ENCODE measurements around the gene SDF2L1.
A peak's percentile ranks its signal among the peaks of the same experiment; 100 is the strongest.
"Not testable (repeated sequence)": the region's sequence is repeated elsewhere in the genome, so short reads cannot be mapped to it uniquely, and the experiment has no call there.

Gene SDF2L1, protein sequence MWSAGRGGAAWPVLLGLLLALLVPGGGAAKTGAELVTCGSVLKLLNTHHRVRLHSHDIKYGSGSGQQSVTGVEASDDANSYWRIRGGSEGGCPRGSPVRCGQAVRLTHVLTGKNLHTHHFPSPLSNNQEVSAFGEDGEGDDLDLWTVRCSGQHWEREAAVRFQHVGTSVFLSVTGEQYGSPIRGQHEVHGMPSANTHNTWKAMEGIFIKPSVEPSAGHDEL

DNA sequence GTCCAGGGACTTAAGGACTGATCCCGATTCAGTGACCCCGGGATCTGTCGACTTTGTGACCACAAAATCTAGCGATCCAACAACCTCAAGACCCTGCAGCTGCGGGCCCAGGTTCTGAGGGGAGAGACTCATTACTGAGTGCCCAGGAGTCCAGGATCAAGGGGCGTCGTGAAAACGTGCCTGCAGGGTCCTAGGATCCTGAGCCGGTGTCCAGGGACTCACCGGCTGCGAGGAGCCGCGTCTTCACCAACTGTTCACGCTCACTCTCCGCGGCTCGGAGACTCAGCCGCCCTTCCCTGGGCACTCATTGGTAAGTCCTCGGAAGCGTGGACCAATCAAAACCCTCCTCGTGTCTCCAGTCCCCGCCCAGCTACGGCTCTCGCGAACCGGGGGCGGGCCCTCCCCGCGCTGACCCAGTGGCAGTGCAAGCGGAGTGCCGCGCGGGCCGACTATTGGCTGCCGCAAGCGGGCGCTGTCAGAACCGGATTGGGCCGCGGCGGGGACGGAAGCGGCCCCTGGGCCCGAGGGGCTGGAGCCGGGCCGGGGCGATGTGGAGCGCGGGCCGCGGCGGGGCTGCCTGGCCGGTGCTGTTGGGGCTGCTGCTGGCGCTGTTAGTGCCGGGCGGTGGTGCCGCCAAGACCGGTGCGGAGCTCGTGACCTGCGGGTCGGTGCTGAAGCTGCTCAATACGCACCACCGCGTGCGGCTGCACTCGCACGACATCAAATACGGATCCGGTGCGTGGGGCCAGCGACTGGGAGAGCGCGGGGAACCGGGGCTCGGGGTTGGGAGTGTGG, at the start of gene SDF2L1:
Gene SDF2L1 (plus strand): TSS at position 514 of the 795 bp plus-strand sequence. CDS start 35 bp downstream, at position 549.
- TF ChIP-seq, protein P1, sequence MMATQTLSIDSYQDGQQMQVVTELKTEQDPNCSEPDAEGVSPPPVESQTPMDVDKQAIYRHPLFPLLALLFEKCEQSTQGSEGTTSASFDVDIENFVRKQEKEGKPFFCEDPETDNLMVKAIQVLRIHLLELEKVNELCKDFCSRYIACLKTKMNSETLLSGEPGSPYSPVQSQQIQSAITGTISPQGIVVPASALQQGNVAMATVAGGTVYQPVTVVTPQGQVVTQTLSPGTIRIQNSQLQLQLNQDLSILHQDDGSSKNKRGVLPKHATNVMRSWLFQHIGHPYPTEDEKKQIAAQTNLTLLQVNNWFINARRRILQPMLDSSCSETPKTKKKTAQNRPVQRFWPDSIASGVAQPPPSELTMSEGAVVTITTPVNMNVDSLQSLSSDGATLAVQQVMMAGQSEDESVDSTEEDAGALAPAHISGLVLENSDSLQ (IDR thresholded peaks at IDR 0.05) = peak; percentile 64
- TF ChIP-seq FOXK2 (IDR thresholded peaks at IDR 0.05) (no peak), L3MBTL2 (conservative IDR thresholded peaks at IDR 0.05) (peak; percentile 96), HDGF (IDR thresholded peaks at IDR 0.05; ENCODE audit: borderline replicate concordance) (0 out of 2 replicates have a peak, but pooled peaks have one; percentile 42)
- POLR2A ChIA-PET = interaction anchor here (1.1 to 3.7 kb wide), 11 partner anchors 8 to 73 kb away, joined by 3 to 76 read pairs (median 6); partner anchors contain the start of genes PPIL2 and YDJC
- CTCF ChIA-PET = interaction anchor here (0.9 to 3.2 kb wide), 14 partner anchors 8 to 100 kb away, joined by 3 to 63 read pairs (median 5); partner anchors contain the start of genes CCDC116 and YDJC
- DNase-seq (ENCODE audit: extremely low spot score) = peak; percentile 98

DNA sequence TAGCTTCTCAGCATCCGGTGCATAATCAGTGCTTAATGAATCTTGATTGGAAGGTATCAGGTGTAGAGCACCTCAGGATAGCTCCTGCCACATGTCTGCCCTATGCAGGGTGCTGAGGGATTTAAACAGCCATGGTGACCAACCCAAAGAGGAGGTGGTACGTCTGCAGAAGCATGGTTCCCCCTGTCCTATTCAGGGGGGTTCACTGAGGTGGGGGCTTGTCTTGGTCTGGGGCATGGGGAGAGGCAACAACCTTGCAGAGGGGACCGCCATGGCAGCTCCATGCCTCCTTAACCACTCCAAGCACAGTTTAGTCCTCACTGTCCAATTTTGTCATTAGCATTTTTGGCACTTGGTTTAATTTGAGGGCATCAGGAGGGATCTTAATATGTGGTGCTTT, 49.7 kb upstream of the SDF2L1 start:
- TF ChIP-seq ZNF384 (IDR thresholded peaks at IDR 0.05) (no peak), TARDBP (IDR thresholded peaks at IDR 0.05) (no peak), NFRKB (IDR thresholded peaks at IDR 0.05) (no peak), ARNT (IDR thresholded peaks at IDR 0.05) (no peak), SUZ12 (IDR thresholded peaks at IDR 0.05) (no peak), SP1 (IDR thresholded peaks at IDR 0.05) (no peak), BHLHE40 (IDR thresholded peaks at IDR 0.05; ENCODE audit: borderline replicate concordance) (no peak), CTBP1 (IDR thresholded peaks at IDR 0.05; ENCODE audit: borderline replicate concordance) (no peak), FOXK2 (IDR thresholded peaks at IDR 0.05) (no peak), FOXA1 (IDR thresholded peaks at IDR 0.05) (no peak), FOXM1 (IDR thresholded peaks at IDR 0.05; ENCODE audit: borderline replicate concordance) (no peak), LEF1 (IDR thresholded peaks at IDR 0.05; ENCODE audit: borderline replicate concordance) (no peak), ELF4 (IDR thresholded peaks at IDR 0.05) (no peak), HDGF (IDR thresholded peaks at IDR 0.05; ENCODE audit: borderline replicate concordance) (no peak), L3MBTL2 (conservative IDR thresholded peaks at IDR 0.05) (no peak)
- TF ChIP-seq, protein P1 (IDR thresholded peaks at IDR 0.05) = no peak
- DNase-seq (ENCODE audit: extremely low spot score) = no peak
- POLR2A ChIA-PET = interaction anchor here (1.5 kb wide), 1 partner anchor 49 kb away, joined by 4 read pairs; the partner anchor contains the start of gene SDF2L1
- CTCF ChIA-PET = interaction anchor here (0.6 to 2.2 kb wide), 5 partner anchors 18 to 54 kb away, joined by 3 to 9 read pairs (median 7); no protein-coding TSS in a partner anchor

DNA sequence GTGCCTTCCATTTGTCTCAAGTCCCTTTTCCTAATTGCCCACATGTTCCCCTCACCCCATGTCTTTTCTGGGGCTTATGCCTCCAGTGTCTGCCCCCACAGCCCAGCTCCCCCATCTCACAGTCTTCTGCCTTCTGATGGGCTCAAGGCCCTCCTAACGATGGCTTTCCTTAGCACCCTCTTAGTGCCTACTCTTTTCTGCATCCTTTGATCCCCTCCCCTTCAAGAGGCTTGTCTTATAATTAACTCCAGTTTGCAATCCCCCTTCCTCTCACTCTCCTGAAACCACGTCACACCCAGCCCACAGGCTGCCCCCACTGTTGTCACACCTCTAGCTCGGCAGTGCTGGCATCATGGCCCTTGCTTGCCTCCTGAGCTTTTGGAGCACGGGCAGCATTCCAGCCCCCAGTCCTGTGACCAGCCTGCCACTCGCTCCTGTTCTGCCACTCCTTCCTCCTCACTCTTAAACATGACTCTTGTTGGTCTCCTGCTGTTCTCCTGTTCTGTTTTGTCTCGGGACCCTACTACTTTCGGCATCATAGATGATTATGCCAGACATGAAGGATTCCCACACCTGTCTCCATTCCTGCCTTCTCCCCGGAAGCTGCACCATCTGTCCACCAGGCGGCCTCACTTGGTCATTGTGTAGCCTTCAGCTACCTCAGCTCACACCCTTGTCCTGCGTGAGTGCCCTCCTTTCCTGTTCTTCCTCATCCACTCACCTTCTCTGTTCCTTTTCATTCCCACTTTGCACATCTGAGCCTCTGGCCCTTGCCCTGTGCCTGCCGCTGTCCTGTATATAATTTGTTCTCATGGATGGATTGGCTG, 48.5 kb upstream of the SDF2L1 start:
- ChIA-PET POLR2A (interaction anchor here (1.5 kb wide), 1 partner anchor 48 kb away, joined by 4 read pairs; the partner anchor contains the start of gene SDF2L1), CTCF (interaction anchor here (0.7 to 2.2 kb wide), 8 partner anchors 9 to 53 kb away, joined by 3 to 9 read pairs (median 4); no protein-coding TSS in a partner anchor)
- DNase-seq (ENCODE audit: extremely low spot score) = peak; percentile 73
- TF ChIP-seq FOXK2 (IDR thresholded peaks at IDR 0.05) (no peak), BHLHE40 (IDR thresholded peaks at IDR 0.05; ENCODE audit: borderline replicate concordance) (no peak), FOXA1 (IDR thresholded peaks at IDR 0.05) (no peak), CTBP1 (IDR thresholded peaks at IDR 0.05; ENCODE audit: borderline replicate concordance) (no peak), SUZ12 (IDR thresholded peaks at IDR 0.05) (no peak), ELF4 (IDR thresholded peaks at IDR 0.05) (no peak), TARDBP (IDR thresholded peaks at IDR 0.05) (no peak), ARNT (IDR thresholded peaks at IDR 0.05) (no peak), LEF1 (IDR thresholded peaks at IDR 0.05; ENCODE audit: borderline replicate concordance) (no peak), ZNF384 (IDR thresholded peaks at IDR 0.05) (no peak), FOXM1 (IDR thresholded peaks at IDR 0.05; ENCODE audit: borderline replicate concordance) (no peak), SP1 (IDR thresholded peaks at IDR 0.05) (no peak), NFRKB (IDR thresholded peaks at IDR 0.05) (no peak), HDGF (IDR thresholded peaks at IDR 0.05; ENCODE audit: borderline replicate concordance) (no peak), L3MBTL2 (conservative IDR thresholded peaks at IDR 0.05) (no peak)
- TF ChIP-seq, protein P1 (IDR thresholded peaks at IDR 0.05) = no peak

DNA sequence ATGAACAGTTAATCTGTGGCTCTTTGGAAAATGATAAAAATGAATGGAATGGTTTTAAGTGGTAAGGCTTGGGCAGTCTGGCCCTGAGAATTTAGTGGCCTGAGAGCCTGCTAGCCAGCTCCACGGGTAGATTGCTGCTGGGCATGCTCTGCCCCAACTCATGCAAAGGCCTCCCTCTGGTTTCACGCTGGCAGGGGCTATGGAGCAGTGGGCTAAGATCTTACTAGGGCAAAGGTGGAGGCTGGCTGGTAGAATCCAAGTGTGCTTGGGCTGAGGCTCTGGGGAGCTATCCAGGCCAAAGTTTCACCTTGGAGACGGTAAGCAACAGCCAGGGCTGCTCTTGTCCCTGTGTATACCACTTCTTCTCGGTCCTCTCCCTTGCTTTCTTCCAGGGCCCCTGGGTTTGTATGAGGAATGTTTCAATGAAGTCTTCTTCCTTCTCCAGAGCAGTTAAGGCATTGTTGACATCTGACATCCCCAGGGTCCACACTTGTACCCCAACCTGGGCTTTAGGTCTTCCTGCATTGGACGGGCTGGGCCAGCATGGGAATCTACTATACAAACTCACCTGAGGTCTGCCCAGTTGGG, 47.1 kb upstream of the SDF2L1 start:
- TF ChIP-seq ELF4 (IDR thresholded peaks at IDR 0.05) (no peak), SP1 (IDR thresholded peaks at IDR 0.05) (no peak), CTBP1 (IDR thresholded peaks at IDR 0.05; ENCODE audit: borderline replicate concordance) (no peak), BHLHE40 (IDR thresholded peaks at IDR 0.05; ENCODE audit: borderline replicate concordance) (no peak), NFRKB (IDR thresholded peaks at IDR 0.05) (no peak), FOXK2 (IDR thresholded peaks at IDR 0.05) (no peak), ZNF384 (IDR thresholded peaks at IDR 0.05) (no peak), ARNT (IDR thresholded peaks at IDR 0.05) (no peak), FOXA1 (IDR thresholded peaks at IDR 0.05) (no peak), FOXM1 (IDR thresholded peaks at IDR 0.05; ENCODE audit: borderline replicate concordance) (no peak), SUZ12 (IDR thresholded peaks at IDR 0.05) (no peak), TARDBP (IDR thresholded peaks at IDR 0.05) (no peak), LEF1 (IDR thresholded peaks at IDR 0.05; ENCODE audit: borderline replicate concordance) (no peak), HDGF (IDR thresholded peaks at IDR 0.05; ENCODE audit: borderline replicate concordance) (no peak), L3MBTL2 (conservative IDR thresholded peaks at IDR 0.05) (no peak)
- TF ChIP-seq, protein P1 (IDR thresholded peaks at IDR 0.05) = no peak
- ChIA-PET POLR2A (no interaction called here), CTCF (interaction anchor here (1.2 to 2.2 kb wide), 2 partner anchors 21 to 52 kb away, joined by 3 to 9 read pairs; no protein-coding TSS in a partner anchor)

DNA sequence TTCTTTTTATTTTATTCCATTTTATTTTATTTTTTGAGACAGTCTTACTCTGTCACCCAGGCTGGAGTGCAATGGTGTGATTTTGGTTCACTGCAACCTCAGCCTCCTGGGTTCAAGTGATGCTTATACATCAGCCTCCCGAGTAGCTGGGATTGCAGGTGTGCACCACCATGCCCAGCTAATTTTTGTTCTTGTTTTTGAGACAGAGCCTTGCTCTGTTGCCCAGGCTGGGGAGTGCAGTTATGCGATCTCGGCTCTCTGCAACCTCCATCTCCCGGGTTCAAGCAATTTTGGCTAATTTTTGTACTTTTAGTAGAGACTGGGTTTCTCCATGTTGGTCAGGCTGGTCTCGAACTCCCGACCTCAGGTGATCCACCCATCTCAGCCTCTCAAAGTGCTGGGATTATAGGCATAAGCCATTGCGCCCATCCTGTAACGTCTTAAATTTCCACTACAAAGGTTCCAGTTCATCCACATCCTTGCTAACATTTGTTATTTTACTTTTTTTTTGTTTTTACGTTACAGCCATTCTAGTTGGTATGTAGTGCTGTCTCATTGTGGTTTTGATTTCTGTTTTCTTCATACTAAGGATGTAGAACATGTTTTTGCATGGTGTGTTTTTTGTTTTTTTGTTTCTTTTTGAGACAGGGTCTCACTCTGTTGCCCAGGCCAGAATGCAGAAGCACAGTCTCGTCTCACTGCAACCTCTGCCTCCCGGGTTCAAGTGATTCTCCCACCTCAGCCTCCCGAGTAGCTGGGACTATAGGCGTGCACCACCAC, 45.6 kb upstream of the SDF2L1 start:
- POLR2A ChIA-PET; DNase-seq (ENCODE audit: extremely low spot score); CTCF ChIA-PET: not testable (repeated sequence)

More for the DNA sequence above, 47.1 kb upstream of the SDF2L1 start:
- DNase-seq (ENCODE audit: extremely low spot score) = no peak
